WTC11 (cell line): ENCODE results near the gene PLS1. TPM values are rescaled to one million over a fixed set of nuclear protein-coding genes. Genes with fewer than 3 reads are reported as not detected.

ENCODE experiments used
- ATAC-seq: fragments of 200-7000 bp; cut with Tn5 transposase; 2 replicates; pipeline ENCODE4 v1.10.0; 2021; ENCODE audit warnings: mild to moderate bottlenecking, moderate library complexity
- CTCF ChIA-PET: fragments of 300-600 bp; sonication (Branson Sonifier 250); formaldehyde crosslinking; loops from one replicate; lab custom pipeline; 2021; ENCODE audit warnings: antibody characterized with exemption; lab: Charles Lee
- POLR2A ChIA-PET: fragments of 350-600 bp; sonication (Branson Sonifier 250); formaldehyde crosslinking; loops from one replicate; lab custom pipeline; 2021; ENCODE audit warnings: antibody characterized with exemption; lab: Charles Lee
- DNase-seq: peaks from one replicate; pipeline ENCODE4 v3.0.0; 2021; ENCODE audit warnings: low spot score
- H3K27ac Mint-ChIP-seq: 2 replicates; pipeline ENCODE4 v1.8.0; 2021; ENCODE audit warnings: mixed read lengths
- H3K27me3 Mint-ChIP-seq: 2 replicates; pipeline ENCODE4 v1.8.0; 2021; ENCODE audit warnings: low read depth, mild to moderate bottlenecking, moderate library complexity, mixed read lengths
- H3K36me3 Mint-ChIP-seq: 2 replicates; pipeline ENCODE4 v1.8.0; 2021; ENCODE audit warnings: mixed read lengths
- H3K4me1 Mint-ChIP-seq: 2 replicates; pipeline ENCODE4 v1.8.0; 2022; ENCODE audit warnings: mixed read lengths
- H3K4me3 Mint-ChIP-seq: 2 replicates; pipeline ENCODE4 v1.8.0; 2021; ENCODE audit warnings: mild to moderate bottlenecking, moderate library complexity, mixed read lengths
- H3K9me3 Mint-ChIP-seq: 2 replicates; pipeline ENCODE4 v1.8.0; 2021; ENCODE audit warnings: mixed read lengths
- ATF1 ChIP-seq: sonication (generic); formaldehyde crosslinking; IDR thresholded peaks from 2 replicates; pipeline ENCODE4 v1.8.1; 2023; ENCODE audit warnings: mild to moderate bottlenecking, moderate library complexity, missing genetic modification reagents
- CBFB ChIP-seq: sonication (generic); formaldehyde crosslinking; IDR thresholded peaks from 2 replicates; pipeline ENCODE4 v1.8.1; 2022; ENCODE audit warnings: mild to moderate bottlenecking, low read depth, missing genetic modification reagents
- GABPB1 ChIP-seq: sonication (generic); formaldehyde crosslinking; IDR thresholded peaks from 2 replicates; pipeline ENCODE4 v1.8.1; 2023; ENCODE audit warnings: mild to moderate bottlenecking, missing genetic modification reagents
- IRF2 ChIP-seq: sonication (generic); formaldehyde crosslinking; IDR thresholded peaks from 2 replicates; pipeline ENCODE4 v1.8.0; 2022; ENCODE audit warnings: low read depth, missing genetic modification reagents, borderline replicate concordance
- NFATC4 ChIP-seq: fragments of 250-450 bp; sonication (Bioruptor Pico); IDR thresholded peaks from 2 replicates; pipeline ENCODE4 v1.9.0; 2021; ENCODE audit warnings: mild to moderate bottlenecking
- NFE2L1 ChIP-seq: sonication (generic); formaldehyde crosslinking; IDR thresholded peaks from 2 replicates; pipeline ENCODE4 v1.8.1; 2023; ENCODE audit warnings: missing genetic modification reagents
- PRRX2 ChIP-seq: fragments of 250-450 bp; sonication (Bioruptor Pico); IDR thresholded peaks from 2 replicates; pipeline ENCODE4 v1.8.0; 2021; ENCODE audit warnings: mild to moderate bottlenecking
- SMAD3 ChIP-seq: sonication (generic); formaldehyde crosslinking; IDR thresholded peaks from 2 replicates; pipeline ENCODE4 v1.8.0; 2022; ENCODE audit warnings: missing genetic modification reagents, mild to moderate bottlenecking, borderline replicate concordance
- TCF7 ChIP-seq: sonication (generic); formaldehyde crosslinking; IDR thresholded peaks from 2 replicates; pipeline ENCODE4 v1.8.0; 2022; ENCODE audit warnings: mild to moderate bottlenecking, low read depth, missing genetic modification reagents, moderate library complexity
- ZNF263 ChIP-seq: sonication (generic); formaldehyde crosslinking; IDR thresholded peaks from 2 replicates; pipeline ENCODE4 v1.8.1; 2022; ENCODE audit warnings: low read depth, mild to moderate bottlenecking, moderate library complexity, missing genetic modification reagents
- ZNF396 ChIP-seq: fragments of 250-450 bp; sonication (Bioruptor Pico); IDR thresholded peaks from 2 replicates; pipeline ENCODE4 v1.8.0; 2021; ENCODE audit warnings: mild to moderate bottlenecking, moderate library complexity, borderline replicate concordance
- total RNA-seq: library from RNA; stranded (reverse); gene quantifications from 3 replicates; pipeline ENCODE4 v1.2.3, GENCODE V29; 2021
- TF ChIP-seq, protein P1 (sequence below): sonication (generic); formaldehyde crosslinking; IDR thresholded peaks from 2 replicates; pipeline ENCODE4 v1.8.0; 2022; ENCODE audit warnings: mild to moderate bottlenecking, missing genetic modification reagents
- TF ChIP-seq, protein P2 (sequence below): sonication (generic); formaldehyde crosslinking; IDR thresholded peaks from 2 replicates; pipeline ENCODE4 v1.8.1; 2023; ENCODE audit warnings: mild to moderate bottlenecking, missing genetic modification reagents, moderate library complexity
- TF ChIP-seq, protein P3 (sequence below): fragments of 250-450 bp; sonication (Bioruptor Pico); IDR thresholded peaks from 2 replicates; pipeline ENCODE4 v1.9.0; 2021; ENCODE audit warnings: mild to moderate bottlenecking
- TF ChIP-seq, protein P4 (sequence below): fragments of 250-450 bp; sonication (Bioruptor Pico); conservative IDR thresholded peaks from 2 replicates; pipeline ENCODE4 v1.9.0; 2021; ENCODE audit warnings: mild to moderate bottlenecking
- TF ChIP-seq, protein P5 (sequence below): sonication (generic); formaldehyde crosslinking; IDR thresholded peaks from 2 replicates; pipeline ENCODE4 v1.8.0; 2022; ENCODE audit warnings: mild to moderate bottlenecking, missing genetic modification reagents
- TF ChIP-seq, protein P6 (sequence below): fragments of 200-600 bp; IDR thresholded peaks from 2 replicates; pipeline ENCODE4 v1.8.0; 2022; ENCODE audit warnings: antibody characterized with exemption
- TF ChIP-seq, protein P7 (sequence below): fragments of 250-450 bp; sonication (Bioruptor Pico); IDR thresholded peaks from 2 replicates; pipeline ENCODE4 v1.9.0; 2021; ENCODE audit warnings: mild to moderate bottlenecking, borderline replicate concordance
- TF ChIP-seq, protein P8 (sequence below): fragments of 250-450 bp; sonication (Bioruptor Pico); IDR thresholded peaks from 2 replicates; pipeline ENCODE4 v1.9.0; 2021; ENCODE audit warnings: mild to moderate bottlenecking
- TF ChIP-seq, protein P9 (sequence below): sonication (generic); formaldehyde crosslinking; IDR thresholded peaks from 2 replicates; pipeline ENCODE4 v1.8.1; 2023; ENCODE audit warnings: mild to moderate bottlenecking, moderate library complexity, missing genetic modification reagents

The PLS1 gene
- total RNA-seq, 1 experiment from 2014 or later, result 26.4 TPM

DNA sequence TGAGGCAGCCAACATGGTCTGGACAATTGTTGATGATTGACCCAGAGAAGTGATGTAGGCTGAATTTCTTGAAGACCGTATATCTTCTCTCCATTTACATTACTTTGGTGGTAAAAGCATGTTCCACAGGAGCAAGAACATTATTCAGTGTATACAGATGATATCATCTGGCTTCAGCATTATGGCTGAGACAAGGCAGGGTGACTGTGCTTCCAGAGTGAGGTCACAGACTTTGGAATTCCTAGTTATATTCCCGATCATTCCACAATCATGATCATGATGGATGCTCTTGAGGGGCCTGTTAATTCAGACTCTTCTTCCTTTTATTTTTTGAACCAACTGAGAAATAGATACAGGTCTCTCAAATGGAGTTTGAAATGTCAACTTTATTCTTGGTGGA, 19.0 kb downstream of the PLS1 start:
- no peak overlapping the region for H3K4me3 Mint-ChIP-seq
- peak overlapping the region; percentile 1 for H3K27ac Mint-ChIP-seq
- no peak for ATAC-seq
- TF ChIP-seq ZNF263 (CRISPR knock-in tag) (no peak), ZNF396 (CRISPR knock-in tag) (no peak), GABPB1 (CRISPR knock-in tag) (no peak), CBFB (CRISPR knock-in tag) (no peak), PRRX2 (CRISPR knock-in tag) (no peak), SMAD3 (CRISPR knock-in tag) (no peak), NFATC4 (CRISPR knock-in tag) (no peak), IRF2 (CRISPR knock-in tag) (no peak), ATF1 (CRISPR knock-in tag) (no peak), TCF7 (CRISPR knock-in tag) (no peak), NFE2L1 (CRISPR knock-in tag) (no peak)
- TF ChIP-seq, protein P1, sequence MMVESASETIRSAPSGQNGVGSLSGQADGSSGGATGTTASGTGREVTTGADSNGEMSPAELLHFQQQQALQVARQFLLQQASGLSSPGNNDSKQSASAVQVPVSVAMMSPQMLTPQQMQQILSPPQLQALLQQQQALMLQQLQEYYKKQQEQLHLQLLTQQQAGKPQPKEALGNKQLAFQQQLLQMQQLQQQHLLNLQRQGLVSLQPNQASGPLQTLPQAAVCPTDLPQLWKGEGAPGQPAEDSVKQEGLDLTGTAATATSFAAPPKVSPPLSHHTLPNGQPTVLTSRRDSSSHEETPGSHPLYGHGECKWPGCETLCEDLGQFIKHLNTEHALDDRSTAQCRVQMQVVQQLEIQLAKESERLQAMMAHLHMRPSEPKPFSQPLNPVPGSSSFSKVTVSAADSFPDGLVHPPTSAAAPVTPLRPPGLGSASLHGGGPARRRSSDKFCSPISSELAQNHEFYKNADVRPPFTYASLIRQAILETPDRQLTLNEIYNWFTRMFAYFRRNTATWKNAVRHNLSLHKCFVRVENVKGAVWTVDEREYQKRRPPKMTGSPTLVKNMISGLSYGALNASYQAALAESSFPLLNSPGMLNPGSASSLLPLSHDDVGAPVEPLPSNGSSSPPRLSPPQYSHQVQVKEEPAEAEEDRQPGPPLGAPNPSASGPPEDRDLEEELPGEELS, result no peak
- TF ChIP-seq, protein P2, sequence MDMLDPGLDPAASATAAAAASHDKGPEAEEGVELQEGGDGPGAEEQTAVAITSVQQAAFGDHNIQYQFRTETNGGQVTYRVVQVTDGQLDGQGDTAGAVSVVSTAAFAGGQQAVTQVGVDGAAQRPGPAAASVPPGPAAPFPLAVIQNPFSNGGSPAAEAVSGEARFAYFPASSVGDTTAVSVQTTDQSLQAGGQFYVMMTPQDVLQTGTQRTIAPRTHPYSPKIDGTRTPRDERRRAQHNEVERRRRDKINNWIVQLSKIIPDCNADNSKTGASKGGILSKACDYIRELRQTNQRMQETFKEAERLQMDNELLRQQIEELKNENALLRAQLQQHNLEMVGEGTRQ (CRISPR knock-in tag), result no peak
- TF ChIP-seq, protein P3, sequence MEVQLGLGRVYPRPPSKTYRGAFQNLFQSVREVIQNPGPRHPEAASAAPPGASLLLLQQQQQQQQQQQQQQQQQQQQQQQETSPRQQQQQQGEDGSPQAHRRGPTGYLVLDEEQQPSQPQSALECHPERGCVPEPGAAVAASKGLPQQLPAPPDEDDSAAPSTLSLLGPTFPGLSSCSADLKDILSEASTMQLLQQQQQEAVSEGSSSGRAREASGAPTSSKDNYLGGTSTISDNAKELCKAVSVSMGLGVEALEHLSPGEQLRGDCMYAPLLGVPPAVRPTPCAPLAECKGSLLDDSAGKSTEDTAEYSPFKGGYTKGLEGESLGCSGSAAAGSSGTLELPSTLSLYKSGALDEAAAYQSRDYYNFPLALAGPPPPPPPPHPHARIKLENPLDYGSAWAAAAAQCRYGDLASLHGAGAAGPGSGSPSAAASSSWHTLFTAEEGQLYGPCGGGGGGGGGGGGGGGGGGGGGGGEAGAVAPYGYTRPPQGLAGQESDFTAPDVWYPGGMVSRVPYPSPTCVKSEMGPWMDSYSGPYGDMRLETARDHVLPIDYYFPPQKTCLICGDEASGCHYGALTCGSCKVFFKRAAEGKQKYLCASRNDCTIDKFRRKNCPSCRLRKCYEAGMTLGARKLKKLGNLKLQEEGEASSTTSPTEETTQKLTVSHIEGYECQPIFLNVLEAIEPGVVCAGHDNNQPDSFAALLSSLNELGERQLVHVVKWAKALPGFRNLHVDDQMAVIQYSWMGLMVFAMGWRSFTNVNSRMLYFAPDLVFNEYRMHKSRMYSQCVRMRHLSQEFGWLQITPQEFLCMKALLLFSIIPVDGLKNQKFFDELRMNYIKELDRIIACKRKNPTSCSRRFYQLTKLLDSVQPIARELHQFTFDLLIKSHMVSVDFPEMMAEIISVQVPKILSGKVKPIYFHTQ (CRISPR knock-in tag), result no peak
- TF ChIP-seq, protein P4, sequence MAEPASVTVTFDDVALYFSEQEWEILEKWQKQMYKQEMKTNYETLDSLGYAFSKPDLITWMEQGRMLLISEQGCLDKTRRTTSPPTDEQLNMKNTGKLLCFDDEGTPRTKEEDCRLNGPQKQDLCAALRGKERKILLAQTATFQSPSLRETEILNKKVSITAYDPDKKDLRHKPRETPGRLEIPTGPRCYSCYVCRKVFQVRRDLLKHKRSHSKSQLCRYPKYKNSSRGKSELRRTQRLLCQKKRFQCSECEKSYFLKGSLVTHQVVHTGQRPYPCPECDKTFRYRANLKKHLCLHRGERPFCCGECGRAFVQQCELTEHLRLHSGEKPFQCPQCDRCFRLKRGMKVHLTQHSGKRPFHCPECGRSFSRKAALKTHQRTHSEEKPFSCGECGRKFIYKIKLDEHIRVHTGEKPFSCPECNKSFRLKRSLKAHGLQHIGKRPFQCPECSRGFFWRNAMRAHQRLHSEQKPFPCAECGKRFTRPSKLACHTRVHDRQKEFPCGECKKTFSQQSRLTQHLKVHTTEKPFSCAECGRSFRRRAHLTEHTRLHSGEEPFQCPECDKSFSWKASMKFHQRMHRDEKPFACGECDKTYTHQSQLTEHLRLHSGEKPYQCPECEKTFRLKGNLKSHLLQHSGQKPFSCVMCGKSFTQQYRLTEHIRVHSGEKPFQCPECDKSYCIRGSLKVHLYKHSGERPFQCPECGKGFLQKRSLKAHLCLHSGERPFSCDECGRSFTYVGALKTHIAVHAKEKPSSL (CRISPR knock-in tag), result no peak
- TF ChIP-seq, protein P5, sequence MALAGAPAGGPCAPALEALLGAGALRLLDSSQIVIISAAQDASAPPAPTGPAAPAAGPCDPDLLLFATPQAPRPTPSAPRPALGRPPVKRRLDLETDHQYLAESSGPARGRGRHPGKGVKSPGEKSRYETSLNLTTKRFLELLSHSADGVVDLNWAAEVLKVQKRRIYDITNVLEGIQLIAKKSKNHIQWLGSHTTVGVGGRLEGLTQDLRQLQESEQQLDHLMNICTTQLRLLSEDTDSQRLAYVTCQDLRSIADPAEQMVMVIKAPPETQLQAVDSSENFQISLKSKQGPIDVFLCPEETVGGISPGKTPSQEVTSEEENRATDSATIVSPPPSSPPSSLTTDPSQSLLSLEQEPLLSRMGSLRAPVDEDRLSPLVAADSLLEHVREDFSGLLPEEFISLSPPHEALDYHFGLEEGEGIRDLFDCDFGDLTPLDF, result no peak
- TF ChIP-seq, protein P6, sequence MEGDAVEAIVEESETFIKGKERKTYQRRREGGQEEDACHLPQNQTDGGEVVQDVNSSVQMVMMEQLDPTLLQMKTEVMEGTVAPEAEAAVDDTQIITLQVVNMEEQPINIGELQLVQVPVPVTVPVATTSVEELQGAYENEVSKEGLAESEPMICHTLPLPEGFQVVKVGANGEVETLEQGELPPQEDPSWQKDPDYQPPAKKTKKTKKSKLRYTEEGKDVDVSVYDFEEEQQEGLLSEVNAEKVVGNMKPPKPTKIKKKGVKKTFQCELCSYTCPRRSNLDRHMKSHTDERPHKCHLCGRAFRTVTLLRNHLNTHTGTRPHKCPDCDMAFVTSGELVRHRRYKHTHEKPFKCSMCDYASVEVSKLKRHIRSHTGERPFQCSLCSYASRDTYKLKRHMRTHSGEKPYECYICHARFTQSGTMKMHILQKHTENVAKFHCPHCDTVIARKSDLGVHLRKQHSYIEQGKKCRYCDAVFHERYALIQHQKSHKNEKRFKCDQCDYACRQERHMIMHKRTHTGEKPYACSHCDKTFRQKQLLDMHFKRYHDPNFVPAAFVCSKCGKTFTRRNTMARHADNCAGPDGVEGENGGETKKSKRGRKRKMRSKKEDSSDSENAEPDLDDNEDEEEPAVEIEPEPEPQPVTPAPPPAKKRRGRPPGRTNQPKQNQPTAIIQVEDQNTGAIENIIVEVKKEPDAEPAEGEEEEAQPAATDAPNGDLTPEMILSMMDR, result no peak
- TF ChIP-seq, protein P7, sequence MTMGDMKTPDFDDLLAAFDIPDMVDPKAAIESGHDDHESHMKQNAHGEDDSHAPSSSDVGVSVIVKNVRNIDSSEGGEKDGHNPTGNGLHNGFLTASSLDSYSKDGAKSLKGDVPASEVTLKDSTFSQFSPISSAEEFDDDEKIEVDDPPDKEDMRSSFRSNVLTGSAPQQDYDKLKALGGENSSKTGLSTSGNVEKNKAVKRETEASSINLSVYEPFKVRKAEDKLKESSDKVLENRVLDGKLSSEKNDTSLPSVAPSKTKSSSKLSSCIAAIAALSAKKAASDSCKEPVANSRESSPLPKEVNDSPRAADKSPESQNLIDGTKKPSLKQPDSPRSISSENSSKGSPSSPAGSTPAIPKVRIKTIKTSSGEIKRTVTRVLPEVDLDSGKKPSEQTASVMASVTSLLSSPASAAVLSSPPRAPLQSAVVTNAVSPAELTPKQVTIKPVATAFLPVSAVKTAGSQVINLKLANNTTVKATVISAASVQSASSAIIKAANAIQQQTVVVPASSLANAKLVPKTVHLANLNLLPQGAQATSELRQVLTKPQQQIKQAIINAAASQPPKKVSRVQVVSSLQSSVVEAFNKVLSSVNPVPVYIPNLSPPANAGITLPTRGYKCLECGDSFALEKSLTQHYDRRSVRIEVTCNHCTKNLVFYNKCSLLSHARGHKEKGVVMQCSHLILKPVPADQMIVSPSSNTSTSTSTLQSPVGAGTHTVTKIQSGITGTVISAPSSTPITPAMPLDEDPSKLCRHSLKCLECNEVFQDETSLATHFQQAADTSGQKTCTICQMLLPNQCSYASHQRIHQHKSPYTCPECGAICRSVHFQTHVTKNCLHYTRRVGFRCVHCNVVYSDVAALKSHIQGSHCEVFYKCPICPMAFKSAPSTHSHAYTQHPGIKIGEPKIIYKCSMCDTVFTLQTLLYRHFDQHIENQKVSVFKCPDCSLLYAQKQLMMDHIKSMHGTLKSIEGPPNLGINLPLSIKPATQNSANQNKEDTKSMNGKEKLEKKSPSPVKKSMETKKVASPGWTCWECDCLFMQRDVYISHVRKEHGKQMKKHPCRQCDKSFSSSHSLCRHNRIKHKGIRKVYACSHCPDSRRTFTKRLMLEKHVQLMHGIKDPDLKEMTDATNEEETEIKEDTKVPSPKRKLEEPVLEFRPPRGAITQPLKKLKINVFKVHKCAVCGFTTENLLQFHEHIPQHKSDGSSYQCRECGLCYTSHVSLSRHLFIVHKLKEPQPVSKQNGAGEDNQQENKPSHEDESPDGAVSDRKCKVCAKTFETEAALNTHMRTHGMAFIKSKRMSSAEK (CRISPR knock-in tag), result no peak
- TF ChIP-seq, protein P8, sequence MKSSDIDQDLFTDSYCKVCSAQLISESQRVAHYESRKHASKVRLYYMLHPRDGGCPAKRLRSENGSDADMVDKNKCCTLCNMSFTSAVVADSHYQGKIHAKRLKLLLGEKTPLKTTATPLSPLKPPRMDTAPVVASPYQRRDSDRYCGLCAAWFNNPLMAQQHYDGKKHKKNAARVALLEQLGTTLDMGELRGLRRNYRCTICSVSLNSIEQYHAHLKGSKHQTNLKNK, result no peak
- TF ChIP-seq, protein P9, sequence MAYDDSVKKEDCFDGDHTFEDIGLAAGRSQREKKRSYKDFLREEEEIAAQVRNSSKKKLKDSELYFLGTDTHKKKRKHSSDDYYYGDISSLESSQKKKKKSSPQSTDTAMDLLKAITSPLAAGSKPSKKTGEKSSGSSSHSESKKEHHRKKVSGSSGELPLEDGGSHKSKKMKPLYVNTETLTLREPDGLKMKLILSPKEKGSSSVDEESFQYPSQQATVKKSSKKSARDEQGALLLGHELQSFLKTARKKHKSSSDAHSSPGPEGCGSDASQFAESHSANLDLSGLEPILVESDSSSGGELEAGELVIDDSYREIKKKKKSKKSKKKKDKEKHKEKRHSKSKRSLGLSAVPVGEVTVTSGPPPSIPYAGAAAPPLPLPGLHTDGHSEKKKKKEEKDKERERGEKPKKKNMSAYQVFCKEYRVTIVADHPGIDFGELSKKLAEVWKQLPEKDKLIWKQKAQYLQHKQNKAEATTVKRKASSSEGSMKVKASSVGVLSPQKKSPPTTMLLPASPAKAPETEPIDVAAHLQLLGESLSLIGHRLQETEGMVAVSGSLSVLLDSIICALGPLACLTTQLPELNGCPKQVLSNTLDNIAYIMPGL, result no peak
- no peaks in the 10 kb centered on the region for H3K27me3 Mint-ChIP-seq
- ChIA-PET CTCF (interaction anchor here (0.6 kb wide), 1 partner anchor 50 kb away, joined by 3 read pairs; no protein-coding TSS in a partner anchor), POLR2A (no interaction called here)
- H3K36me3 Mint-ChIP-seq, result no peaks in the 10 kb centered on the region
- no peaks in the 10 kb centered on the region for H3K9me3 Mint-ChIP-seq
- no peak for DNase-seq
- H3K4me1 Mint-ChIP-seq, result peaks cover 8% of the 10 kb centered on the region
